BJ (cell line): Measurements from ENCODE around the gene KCTD6. TPM values are rescaled to one million over a fixed set of nuclear protein-coding genes. Genes with fewer than 3 reads are reported as not detected.

Experiments
- CTCF ChIA-PET: fragments of 350-600 bp; formaldehyde crosslinking; extraction: SDS; loops from one replicate; lab custom pipeline; 2021; ENCODE audit warnings: antibody characterized with exemption, inconsistent platforms; lab: Yijun Ruan, JAX
- POLR2A ChIA-PET: fragments of 300-600 bp; sonication (Branson Sonifier 250); formaldehyde crosslinking; extraction: SDS; loops from one replicate; lab custom pipeline; 2021; ENCODE audit warnings: antibody characterized with exemption; lab: Charles Lee
- DNase-seq: peaks from one replicate; pipeline ENCODE4 v3.0.0-alpha.2; 2011; ENCODE audit warnings: low read depth
- H3K27me3 ChIP-seq: 2 replicates; pipeline ENCODE4 v1.6.0; 2011; ENCODE audit warnings: low read length; ENCODE audit not compliant: control insufficient read depth, insufficient read depth
- H3K36me3 ChIP-seq: 2 replicates; pipeline ENCODE4 v1.5.1; 2011; ENCODE audit warnings: low read length; ENCODE audit not compliant: control insufficient read depth, insufficient read depth
- H3K4me3 ChIP-seq: 2 replicates; pipeline ENCODE4 v1.5.1; 2011; ENCODE audit warnings: low read depth, mild to moderate bottlenecking, control low read depth, low read length
- polyA plus RNA-seq: library from polyadenylated mRNA; depleted of rRNA; stranded (reverse); fragments of >200 nt; gene quantifications from 2 replicates; pipeline ENCODE4 v1.2.3, GENCODE V29; 2011
- TF ChIP-seq, protein P1 (sequence below): IDR thresholded peaks from 2 replicates; pipeline ENCODE4 v1.5.1; 2011; ENCODE audit warnings: low read depth, mild to moderate bottlenecking, control low read depth, inconsistent platforms, low read length, moderate library complexity; ENCODE audit not compliant: insufficient read depth

Gene KCTD6
- polyA plus RNA-seq, 1 experiment = 5.1 TPM

DNA sequence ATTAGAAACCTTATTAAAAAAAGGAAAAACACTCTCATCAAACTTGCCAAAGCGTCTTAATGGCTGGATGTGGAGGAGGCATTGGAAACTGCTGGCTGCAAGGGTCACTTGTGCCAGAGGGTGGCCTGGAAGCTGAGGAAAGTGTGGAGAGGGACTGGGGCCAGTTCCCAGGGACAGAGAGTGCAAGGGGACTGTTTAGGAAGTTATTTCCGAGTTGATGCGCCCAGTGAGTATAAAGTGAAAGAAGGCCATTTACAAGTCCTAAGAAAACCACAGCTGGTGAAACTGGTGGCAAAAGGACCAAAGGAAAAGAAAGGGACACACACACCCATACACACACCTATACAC, 7.2 kb upstream of the KCTD6 start:
- TF ChIP-seq, protein P1, sequence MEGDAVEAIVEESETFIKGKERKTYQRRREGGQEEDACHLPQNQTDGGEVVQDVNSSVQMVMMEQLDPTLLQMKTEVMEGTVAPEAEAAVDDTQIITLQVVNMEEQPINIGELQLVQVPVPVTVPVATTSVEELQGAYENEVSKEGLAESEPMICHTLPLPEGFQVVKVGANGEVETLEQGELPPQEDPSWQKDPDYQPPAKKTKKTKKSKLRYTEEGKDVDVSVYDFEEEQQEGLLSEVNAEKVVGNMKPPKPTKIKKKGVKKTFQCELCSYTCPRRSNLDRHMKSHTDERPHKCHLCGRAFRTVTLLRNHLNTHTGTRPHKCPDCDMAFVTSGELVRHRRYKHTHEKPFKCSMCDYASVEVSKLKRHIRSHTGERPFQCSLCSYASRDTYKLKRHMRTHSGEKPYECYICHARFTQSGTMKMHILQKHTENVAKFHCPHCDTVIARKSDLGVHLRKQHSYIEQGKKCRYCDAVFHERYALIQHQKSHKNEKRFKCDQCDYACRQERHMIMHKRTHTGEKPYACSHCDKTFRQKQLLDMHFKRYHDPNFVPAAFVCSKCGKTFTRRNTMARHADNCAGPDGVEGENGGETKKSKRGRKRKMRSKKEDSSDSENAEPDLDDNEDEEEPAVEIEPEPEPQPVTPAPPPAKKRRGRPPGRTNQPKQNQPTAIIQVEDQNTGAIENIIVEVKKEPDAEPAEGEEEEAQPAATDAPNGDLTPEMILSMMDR = no peak
- DNase-seq = no peak

DNA sequence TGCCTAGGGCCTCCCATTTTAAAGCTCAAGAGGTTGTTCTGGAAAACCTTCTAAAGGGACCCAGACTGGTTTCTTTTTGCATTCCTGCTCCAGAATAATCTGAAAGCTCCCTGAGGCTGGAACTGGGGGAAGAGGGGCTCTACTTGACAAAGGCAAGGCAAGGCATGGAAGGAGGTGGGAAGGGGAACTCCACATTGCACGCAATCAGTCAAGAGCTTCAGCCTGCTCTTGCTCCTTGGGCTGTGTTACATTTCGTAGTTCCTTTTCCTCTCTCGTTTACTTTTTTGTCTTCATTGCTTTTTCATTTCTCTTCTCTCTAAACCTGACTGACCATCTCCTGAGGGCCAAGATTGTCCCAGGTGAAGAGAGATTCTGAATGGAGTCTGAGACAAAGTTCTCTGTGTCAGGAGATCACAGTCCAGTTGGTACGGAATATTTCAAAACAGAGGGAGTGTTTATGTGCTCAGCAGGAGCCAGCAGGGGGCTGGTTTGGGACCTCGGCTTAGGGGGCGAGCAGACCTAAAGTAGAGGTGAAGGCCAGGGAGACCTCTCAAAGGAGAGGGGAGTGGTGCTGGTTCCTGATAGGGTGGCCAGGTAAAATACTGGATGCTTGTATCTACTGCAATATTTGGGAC, 6.0 kb upstream of the KCTD6 start:
- ChIA-PET CTCF (interaction anchor here (0.6 to 2.7 kb wide), 3 partner anchors 14 to 178 kb away, joined by 3 to 12 read pairs (median 3); partner anchors contain the start of gene PDHB), POLR2A (no interaction called here)
- TF ChIP-seq, protein P1 = no peak
- DNase-seq = no peak
- H3K27me3 ChIP-seq = no peaks in the 10 kb centered on the region; the same call in 1 of the 2 replicates
- no peaks in the 10 kb centered on the region for H3K36me3 ChIP-seq
- H3K4me3 ChIP-seq = no peak overlapping the region

More for the DNA sequence above, 7.2 kb upstream of the KCTD6 start:
- CTCF ChIA-PET = interaction anchor here (1.0 kb wide), 2 partner anchors 13 to 14 kb away, joined by 3 read pairs; no protein-coding TSS in a partner anchor
- no peak overlapping the region for H3K4me3 ChIP-seq
- POLR2A ChIA-PET = no interaction called here
- H3K36me3 ChIP-seq = no peaks in the 10 kb centered on the region
- no peaks in the 10 kb centered on the region; the same call in 1 of the 2 replicates for H3K27me3 ChIP-seq

DNA sequence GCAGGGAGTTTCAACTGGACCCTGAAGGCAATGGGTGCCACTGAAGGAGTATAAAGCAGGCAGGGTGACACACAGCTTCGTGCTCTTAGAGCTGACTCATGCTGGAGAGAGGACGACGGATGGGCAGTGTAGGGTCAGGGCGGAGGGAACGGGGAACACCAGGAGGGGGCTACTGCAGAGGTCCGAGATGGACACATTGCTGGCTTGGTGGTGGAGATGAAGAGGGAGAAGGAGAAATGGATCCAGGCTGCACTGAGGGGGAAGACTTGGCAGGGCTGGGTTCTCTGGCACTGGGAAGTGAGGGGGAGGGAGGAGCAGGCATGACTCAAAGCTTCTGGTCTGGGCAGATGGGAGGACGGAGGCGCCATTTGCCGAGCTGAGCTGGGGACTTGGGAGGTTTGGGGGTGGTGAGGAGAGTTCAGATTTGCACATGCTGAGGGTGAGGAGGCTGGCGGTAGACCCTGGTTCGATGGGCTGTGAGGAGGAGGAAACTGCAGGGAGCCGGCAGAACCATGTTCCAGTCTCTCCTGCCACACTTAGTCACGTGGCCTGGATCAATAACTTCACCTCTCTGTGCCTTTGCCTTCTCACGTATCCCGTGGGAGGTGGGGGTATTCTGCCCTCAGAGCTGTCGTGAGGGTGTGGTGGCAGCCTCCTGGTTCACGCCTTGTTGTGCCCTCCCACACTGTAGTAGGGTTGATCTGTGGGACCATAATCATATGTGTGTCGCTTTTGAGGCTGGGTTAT, 4.6 kb upstream of the KCTD6 start:
- TF ChIP-seq, protein P1 = no peak
- H3K36me3 ChIP-seq = no peaks in the 10 kb centered on the region
- H3K4me3 ChIP-seq = no peak overlapping the region
- ChIA-PET CTCF (interaction anchor here (0.7 to 2.7 kb wide), 5 partner anchors 8 to 181 kb away, joined by 3 to 12 read pairs (median 3); partner anchors contain the start of genes HTD2 and RPP14), POLR2A (no interaction called here)
- DNase-seq = peak; percentile 9
- no peaks in the 10 kb centered on the region; the same call in 1 of the 2 replicates for H3K27me3 ChIP-seq

DNA sequence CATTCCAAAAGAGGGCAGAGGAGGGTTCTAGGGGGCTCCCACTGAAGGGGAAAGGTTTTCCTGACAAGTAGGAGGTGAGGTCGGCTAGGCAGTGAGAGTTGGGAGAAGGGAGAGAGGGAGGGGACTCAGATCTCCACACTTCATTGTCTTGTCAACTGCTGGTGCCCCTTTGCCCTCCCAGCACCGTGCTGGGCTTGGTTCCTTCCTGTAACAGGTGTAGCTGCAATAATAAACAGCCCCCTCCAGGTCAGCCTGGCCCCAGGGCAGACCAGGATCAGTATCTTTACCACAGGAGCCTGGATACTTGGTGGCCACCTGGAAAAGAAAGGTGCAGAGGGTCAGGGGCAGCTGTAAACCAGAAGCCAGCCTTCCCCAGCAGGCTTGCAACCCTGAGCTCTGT, 2.9 kb upstream of the KCTD6 start:
- CTCF ChIA-PET = no interaction called here
- H3K4me3 ChIP-seq = no peak overlapping the region

More for the DNA sequence above, 2.9 kb upstream of the KCTD6 start:
- TF ChIP-seq, protein P1 = no peak
- no peaks in the 10 kb centered on the region for H3K36me3 ChIP-seq
- no peaks in the 10 kb centered on the region; the same call in 1 of the 2 replicates for H3K27me3 ChIP-seq
- POLR2A ChIA-PET = no interaction called here
- no peak for DNase-seq
